HG02588 (cell line): ENCODE data around the gene SLC24A3.

Source experiments
- ATAC-seq: cut with Tn5 transposase; IDR thresholded peaks from one replicate; pipeline ENCODE4 v1.9.1; 2021; ENCODE audit warnings: mild to moderate bottlenecking, moderate library complexity; ENCODE audit not compliant: unreplicated experiment

The SLC24A3 gene

DNA sequence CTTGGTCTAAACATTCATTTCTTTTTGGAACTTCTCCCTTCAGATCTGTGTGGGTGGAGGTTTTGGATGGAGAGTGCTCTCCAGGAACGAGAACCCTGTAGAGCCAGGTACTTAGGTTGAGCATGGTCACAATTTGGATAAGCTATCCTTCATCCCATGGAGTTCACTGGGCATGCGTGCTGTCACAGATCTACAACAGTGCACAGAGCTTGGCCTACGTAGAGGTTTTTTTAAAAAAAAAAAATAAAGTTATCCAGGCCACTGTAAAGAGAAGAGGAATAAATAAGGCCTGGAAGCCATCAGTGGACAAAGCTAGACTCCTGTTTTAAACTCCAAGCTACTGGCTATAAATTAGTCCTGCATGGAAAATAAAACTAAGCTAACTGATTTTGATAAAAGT, 165.6 kb downstream of the SLC24A3 start:
- ATAC-seq, result no peak

DNA sequence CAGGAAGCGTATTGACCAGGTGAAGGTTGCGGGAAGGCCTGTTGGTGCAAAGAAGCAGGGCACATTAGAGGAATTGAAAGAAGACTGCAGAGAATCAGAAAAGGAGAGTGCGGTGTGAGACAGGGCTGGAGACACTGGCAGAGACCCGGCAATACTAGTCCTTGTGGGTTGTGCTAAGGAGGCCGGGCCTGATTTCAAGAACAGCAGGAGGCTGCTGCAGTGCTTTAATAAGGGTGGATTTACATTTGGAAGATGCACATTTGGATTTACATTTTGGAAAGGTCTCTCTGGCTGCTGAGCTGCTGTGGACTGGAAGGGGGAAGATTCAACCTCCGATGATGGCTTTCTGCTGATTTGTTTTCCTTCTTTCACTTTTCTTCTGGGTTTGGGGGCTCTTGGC, 167.8 kb downstream of the SLC24A3 start:
- ATAC-seq, result no peak

DNA sequence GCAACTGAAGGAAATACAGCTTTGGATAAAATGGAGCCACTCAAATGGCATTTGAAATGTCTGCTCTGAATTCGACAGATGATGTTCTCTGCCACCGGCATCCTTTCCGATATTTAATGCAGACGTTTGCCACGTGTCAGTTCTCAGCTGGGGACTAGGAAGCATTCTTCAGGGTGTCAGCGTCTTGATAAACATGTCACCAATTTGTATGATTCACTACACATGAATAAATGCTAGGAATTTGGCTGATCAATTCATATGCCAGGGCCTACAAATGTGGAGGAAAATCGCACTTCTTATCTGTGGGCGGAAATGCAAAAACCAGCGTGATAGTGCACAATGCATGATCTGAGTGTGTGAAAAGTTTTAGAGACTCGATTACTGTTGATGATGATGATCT, 169.5 kb downstream of the SLC24A3 start:
- ATAC-seq, result no peak

DNA sequence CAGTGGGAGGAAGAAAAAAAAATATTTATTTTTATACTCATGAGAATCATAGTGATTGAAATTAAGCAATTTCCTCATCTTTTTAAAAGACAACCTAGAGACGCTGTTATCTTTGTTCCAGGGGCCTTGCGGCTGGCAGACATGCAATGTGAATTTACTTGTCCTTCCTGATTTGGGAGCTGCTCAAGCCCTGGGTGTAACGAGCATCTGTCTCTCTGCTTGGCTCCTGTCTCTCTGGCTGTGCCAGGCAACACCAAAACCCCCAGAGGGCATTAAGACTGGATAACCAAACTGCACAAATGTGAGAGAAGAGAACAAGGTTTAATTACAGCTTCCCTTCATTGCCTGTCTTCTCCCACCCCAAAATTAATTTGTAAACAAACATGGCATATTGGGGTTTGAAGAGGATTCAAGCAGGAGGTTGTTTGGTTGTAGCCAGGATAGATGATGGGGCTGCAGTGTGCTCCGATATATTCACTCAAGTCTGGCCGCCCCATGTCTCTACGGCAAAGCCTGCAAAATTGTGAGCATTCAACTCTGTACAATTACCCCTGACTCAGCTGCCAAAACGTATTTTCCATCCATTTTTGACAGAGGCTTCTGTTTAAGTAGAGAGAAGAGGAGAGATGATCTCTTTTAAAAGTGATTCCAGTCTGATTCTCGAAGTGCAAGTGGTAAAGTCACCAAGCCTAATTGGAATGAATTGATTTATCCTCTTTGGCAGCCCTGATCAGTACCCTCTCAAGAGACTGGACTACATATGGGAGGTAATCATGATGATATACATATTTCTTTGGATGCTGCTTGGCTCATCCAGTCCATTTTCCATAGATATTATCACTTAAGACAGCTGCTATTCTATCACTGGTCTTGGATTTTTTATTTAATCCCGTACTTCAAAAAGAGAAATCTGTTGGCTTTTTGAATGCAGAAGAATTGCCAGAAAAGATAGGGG, 170.2 kb downstream of the SLC24A3 start:
- no peak for ATAC-seq

DNA sequence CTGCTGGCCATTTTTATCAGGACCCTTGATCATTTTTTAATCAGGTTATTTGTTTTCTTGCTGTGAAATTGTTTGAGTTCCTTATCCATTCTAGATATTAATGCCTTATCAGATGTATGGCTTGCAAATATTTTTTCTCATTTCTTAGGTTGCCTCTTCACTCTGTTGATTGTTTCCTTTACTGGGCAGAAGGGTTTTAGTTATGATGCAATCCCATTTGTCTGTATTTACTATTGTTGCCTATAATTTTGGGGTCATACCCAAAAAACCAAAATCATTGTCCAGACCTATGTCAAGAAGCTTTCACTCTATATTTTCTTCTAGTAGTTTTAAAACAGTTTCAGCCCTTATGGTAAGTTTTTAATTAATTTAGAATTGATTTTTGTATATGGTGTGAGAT, 172.5 kb downstream of the SLC24A3 start:
- no peak for ATAC-seq

DNA sequence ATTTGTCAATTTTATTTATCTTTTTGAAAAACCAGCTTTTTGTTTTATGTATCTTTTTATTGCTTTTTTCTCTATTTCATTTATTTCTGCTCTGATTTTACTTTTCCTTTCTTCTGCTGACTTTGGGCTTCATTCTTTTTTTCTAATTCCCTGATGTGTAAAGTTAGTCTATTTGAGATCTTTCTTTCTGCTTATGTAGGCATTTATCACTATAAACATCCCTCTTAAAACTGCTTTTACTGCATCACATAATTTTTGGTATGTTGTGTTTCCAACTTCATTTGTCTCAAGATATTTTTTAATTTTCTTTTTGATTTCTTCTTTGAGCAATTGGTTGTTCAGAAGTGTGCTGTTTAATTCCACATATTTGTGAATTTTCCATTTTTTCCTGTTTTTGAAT, 174.8 kb downstream of the SLC24A3 start:
- ATAC-seq, result no peak

DNA sequence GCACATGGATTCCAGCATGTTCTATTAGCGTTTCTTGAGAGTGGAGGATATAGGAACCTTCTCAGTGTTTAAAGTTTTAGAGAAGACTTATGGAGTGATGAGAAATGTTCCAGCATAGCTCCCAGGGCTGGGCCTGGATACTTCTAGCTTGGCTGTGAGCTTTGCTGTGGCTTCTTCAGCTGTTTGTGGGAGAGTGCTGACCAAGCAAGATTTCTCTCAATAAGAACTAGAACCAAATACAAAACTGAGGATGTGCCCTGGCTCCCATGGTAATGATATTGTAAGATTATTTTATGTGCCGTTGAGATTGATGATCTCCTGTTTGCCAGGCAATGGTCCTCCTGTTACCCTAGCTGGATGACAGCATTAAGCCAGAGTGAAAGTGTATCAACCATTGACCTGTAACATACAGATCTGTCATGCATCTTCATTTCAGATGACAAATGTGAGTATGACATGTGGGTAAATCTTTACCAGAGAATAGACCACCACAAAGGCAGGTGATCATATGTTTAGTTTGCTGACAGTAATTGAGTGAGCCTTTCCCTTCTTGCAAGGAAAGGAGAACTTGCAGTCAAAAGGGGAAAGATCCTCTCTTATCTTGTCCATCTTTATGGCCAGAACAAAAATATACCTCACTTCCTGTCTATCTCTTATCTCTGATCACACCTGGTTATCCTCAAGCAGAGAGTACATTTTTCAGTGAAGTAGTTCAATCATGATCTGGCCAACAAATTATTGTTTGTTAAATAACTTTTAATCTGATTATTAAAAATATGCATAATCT, 180.1 kb downstream of the SLC24A3 start:
- no peak for ATAC-seq

DNA sequence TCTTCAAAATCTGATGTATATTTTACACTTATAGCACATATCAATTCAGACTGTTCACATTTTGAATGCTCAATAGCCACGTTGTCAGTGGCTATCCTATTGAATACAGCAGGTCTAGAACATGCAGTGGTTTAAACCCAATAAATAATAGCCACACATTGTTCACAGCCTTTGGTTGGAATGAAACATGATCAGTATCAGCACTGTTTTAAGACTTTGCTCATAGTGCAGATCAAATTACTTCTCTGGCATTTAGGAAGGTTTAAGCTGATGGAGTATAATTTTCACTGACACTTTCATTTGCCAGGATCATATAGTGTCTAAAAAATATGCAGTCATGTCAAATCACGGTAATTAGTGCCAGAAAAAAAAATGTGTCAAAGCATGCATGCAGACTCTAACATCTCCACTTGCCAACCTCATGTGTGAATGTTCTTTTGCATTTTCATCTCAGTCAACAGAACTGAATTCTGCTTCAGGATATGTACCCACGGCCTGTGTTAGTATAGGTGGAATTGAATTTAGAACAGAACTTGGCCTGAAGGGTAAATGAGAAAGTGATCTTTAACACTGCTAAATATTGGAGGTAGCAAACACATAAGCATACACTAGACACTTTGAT, 184.1 kb downstream of the SLC24A3 start:
- no peak for ATAC-seq

DNA sequence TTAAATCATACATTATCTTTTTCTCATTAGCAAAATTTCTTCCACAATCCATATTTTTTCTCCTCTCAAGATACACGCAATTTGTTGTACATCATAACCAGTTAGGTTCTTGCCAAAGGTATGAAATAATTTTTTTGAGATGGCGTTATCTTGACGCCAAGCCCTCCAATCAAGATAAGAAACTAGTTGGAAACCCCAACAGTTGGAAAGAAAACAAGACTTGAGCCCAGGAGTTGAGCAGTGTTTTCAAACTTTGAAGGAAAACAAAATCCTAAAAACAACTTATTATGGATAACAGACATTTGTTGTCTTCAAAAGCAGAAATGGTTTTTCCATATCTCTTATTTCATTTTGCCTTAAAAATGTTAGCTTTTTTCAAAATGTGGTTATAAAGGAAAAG, 184.8 kb downstream of the SLC24A3 start:
- ATAC-seq, result no peak

DNA sequence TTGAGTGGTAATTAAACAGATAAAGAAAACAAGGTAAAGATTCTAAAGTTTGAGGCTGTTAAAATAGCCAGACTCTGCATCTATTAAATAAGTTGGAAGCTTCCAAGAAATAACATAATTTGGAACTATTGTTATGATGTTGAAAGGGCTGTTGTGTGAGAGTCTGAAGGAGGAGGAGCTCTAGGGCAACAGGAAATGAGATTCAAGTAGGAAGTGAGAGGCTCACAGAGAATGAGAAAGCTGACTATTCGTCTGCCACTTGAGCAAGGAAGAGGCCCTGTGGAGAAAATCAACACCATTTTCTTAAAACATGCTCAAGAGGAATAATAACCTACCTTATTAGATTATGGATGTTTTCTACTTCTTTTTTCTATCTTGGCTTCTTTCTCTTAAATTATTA, 185.2 kb downstream of the SLC24A3 start:
- ATAC-seq, result no peak

DNA sequence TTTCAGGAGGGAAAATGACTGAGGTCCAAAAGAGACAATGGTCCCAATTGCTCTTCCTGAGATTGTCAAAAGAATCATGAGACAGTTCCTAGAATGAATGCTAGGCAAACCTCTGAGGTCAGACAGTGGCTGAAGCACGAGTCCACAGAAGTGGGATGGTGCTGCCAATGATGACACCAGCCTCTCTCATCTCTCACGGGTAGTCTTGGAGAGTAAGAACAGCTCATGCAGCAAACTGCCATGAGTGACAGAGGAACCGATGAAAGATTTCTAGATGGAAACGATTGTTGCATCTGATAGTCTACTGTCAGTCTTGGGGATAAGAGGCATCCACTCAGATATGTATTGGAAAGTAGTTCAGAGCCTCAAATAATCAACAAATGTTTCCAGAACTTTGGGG, 188.7 kb downstream of the SLC24A3 start:
- ATAC-seq, result no peak

DNA sequence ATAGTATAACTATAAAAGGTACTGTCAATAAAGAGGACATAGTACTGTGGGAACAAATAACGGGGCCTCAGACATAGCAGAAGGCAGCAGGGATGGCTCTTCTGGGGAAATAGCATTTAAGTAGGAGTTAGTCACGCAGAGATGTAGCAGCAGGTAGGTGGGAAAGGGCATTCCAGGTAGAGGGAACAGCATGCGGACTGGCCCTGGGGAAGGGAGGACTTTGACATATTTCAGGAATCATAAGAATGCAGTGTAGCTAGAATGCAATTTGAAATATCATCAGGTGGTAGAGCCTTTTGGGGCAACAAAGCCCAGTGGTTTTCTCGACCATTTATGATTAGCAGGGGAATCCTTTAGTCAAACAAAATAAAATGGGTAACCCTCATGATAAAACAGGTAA, 191.1 kb downstream of the SLC24A3 start:
- ATAC-seq, result no peak

DNA sequence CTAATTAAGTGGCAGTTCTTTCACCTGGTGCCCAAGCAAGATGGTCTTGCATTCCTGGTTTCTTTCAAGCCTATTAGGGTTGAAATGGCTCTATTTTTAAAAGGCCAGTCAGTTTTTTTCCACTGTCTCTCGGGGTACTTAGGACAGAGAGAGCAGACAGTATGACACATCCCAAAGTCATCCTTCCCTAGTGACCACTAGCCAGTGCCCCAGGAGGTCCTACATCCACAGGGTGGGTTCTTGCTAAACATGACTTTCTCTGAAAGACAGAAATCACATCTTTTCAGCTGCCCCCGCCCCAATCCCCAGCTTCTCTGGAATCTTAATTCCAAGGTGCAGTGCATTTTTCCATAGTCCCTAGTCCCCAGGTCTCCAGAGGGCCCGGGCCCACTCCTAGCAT, 192.4 kb downstream of the SLC24A3 start:
- no peak for ATAC-seq

DNA sequence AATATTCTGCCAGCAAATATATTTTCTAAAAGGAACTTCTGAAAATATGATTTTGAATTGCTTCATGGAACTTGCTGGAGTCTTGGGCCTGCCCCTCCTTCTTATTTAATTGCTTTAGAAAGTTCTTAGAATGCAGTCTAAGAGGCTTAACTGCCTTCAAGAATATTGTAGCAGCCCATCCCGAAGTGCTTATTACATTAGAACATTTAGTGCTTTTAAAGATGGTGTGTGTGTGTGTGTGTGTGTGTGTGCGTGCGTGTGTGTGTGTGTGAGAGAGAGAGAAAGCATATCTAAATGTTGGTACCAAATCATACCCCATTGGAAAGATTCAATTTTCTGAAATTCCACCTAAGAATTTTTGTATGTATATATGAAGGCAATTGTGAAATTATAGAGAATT, 193.5 kb downstream of the SLC24A3 start:
- ATAC-seq, result no peak

DNA sequence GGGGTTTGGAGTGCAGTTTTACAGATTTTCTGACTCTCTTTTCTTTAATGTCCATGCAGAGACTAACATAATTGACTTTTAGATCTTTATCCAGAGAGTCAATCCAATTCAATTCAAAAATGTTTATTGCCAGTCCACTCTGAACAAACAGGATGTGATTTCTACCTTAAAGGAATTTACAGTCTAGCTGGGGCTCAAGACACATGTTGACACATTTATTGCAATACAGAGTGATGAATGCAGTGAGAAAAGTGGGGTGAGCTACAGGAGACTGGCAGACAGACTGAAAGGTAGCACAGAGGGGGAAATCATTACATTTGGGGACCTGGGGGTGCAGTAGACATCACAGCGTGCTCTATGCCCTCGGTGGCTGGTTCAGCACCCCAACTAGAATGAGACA, 193.9 kb downstream of the SLC24A3 start:
- no peak for ATAC-seq

DNA sequence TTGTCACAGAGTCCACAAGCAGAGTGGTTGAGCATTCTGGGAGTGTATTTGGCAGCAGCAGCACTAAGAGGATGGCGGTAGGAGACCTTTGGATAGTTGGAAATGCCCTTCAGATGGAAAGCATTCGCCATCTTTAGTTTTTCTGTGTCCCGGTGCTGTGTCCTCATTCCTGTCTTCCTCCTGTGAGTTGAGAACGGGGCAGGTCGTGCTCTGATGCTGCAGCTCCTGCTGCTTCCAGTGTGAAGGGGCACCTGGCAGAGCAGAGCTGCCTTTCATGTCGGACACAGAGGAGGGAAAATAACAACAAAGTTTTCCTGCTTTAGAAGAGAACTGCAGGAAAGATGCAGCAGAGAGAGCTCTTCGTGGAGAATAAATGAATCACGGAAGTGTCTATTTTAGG, 194.8 kb downstream of the SLC24A3 start:
- ATAC-seq, result no peak

DNA sequence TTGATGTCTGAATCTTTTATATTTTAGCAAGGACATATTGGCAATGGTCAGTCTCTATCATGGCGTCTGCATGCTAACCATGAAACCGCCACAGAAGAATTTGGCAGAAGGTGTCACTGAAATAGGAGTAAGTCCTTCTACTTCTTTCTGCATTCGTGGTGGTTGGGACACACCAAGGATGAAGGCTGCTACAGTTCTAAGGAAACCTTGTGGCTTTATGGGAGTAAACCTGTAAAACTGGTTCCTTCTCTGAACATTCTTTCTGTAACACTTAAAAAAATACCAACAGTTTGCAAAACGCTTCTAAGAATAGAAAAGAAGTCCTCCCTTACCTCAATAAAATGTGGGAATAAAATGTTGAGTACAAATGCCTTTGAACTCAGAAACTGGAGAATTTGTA, 195.3 kb downstream of the SLC24A3 start:
- ATAC-seq, result no peak

DNA sequence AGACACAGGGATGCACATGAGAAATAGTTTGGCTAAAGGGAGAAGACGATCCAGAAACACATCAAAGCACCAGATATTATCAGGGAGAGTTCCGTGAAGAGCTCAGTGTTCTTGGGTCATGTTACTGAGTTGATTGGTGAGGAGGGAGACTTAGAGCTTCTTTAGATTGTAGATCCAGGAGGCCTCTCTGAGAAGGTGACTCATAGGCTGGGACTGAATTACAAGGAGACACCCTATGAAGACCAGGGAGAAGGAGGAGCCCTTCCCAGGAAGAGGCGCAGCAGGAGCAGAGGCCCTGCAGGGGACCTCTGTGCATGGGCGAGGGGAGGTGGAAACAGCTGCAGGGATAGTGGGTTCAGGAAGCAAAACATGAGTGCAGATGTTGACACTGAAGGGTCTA, 196.5 kb downstream of the SLC24A3 start:
- no peak for ATAC-seq

DNA sequence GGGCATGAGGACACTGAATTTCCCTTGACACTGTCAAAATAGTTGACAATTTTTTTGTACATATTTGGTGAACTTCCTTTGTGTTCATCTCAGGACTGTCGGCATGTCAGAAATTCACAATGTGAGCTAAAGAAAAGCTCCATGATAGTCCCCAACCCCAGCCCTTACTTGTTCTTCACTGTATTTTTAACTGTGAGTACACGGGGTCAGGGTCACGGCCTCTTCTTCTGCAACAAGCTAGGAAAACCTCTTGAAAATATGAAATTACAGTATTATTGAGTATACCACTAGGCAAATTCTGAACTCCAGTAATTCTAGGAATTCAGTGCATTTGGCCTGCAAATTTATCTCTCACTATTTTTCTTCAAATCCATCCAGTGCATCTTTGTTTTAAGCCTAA, 199.4 kb downstream of the SLC24A3 start:
- no peak for ATAC-seq

DNA sequence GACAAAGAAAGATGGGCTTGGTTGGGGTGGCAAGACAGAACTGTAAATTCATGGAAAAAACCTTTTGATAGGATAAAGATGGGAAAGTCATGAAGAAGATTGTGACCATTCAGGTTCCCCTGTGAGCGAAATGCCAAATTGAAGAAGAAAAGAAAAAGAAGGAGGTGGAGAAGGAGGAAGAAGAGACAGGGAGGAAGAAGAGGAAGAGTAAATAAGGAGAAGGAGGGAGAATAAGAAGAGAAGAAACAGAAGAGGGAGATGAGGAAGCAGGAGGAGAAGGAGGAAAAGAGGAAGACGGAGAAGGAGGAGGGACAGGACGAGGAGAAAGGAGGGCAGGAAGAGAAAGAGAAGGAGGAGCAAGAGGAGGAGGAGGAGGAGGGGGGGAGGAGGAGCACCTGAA, 199.8 kb downstream of the SLC24A3 start:
- no peak for ATAC-seq

DNA sequence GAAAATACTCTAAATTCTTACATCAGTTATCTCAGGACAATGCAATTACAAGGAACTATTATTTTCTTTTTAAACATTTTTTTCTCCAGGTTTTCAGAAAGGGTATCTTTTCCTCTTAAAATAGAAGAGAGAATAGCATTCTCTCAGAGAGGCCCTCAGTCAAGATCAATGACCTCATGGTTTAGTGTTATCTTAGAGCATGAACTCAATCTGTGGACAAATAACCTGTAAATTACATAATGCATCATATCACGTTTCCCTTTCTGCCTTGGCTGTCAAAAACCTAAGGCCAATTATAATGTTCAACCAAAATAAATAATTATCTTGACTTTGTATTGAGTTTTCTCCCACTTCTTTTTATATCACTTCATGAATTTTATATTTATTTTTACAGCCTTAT, 202.2 kb downstream of the SLC24A3 start:
- no peak for ATAC-seq

DNA sequence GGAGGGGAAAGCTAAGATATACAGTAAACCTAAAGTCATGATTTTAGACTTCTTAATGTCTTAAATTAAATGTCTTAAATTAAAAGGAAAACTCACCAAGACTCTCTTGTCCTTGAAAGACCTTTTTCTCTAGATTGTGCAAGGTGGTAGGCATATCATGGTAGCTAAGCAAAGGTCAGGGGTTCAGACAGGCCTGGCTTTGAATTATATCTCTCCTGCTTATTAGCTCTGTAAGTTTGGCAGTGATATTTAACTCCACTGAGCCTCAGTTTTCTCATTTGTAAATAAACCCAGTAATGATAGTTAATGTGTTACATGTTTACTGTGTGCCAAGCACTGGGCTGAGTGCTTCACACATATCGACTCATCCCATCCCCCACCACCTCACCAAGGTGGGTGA, 203.3 kb downstream of the SLC24A3 start:
- no peak for ATAC-seq
